ENCODE data around the gene RSU1. TPM values are rescaled to one million over a fixed set of nuclear protein-coding genes. Genes with fewer than 3 reads are reported as not detected.

The RSU1 gene
- total RNA-seq, 1 donor: 94.1 TPM

DNA sequence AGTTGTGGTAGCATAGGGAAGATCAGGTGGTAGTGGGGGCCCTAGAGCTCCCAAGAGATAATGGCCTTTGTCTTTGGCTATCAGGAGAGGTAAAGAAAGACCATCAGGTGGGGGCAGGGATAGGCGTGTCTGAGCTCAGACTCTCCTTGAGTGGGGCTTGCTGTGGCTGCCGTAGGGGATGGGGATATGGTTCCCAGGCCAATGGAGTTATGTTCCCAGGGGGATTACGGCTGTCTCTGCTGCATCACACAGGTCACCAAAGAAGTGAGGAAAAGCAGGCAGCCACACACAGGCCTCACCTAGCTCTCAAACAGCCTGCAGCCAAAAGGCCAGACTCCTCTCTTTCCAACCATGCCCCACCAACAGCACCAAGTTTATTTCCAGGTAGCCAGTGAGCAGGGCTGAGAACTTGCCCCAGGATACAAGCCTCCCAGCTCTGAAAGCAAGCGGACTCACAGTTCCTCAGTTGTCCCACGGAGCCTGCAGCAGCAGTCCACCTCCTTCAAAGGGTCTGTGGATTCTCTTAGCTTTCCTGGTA is 257.9 kb downstream of the RSU1 start:
- no peak overlapping the region for H3K27ac ChIP-seq (ENCODE audit: low read depth, low read length)
- no peaks in the 10 kb centered on the region for H3K79me2 ChIP-seq (ENCODE audit: insufficient read depth, low read length)
- TF ChIP-seq, protein P1, sequence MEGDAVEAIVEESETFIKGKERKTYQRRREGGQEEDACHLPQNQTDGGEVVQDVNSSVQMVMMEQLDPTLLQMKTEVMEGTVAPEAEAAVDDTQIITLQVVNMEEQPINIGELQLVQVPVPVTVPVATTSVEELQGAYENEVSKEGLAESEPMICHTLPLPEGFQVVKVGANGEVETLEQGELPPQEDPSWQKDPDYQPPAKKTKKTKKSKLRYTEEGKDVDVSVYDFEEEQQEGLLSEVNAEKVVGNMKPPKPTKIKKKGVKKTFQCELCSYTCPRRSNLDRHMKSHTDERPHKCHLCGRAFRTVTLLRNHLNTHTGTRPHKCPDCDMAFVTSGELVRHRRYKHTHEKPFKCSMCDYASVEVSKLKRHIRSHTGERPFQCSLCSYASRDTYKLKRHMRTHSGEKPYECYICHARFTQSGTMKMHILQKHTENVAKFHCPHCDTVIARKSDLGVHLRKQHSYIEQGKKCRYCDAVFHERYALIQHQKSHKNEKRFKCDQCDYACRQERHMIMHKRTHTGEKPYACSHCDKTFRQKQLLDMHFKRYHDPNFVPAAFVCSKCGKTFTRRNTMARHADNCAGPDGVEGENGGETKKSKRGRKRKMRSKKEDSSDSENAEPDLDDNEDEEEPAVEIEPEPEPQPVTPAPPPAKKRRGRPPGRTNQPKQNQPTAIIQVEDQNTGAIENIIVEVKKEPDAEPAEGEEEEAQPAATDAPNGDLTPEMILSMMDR (IDR thresholded peaks at IDR 0.05; ENCODE audit: extremely low read depth, low read depth, low read length): no peak
- no peak overlapping the region for H3K4me2 ChIP-seq (ENCODE audit: insufficient read depth, low read length)
- H4K20me1 ChIP-seq (ENCODE audit: insufficient read depth, low read length): no peaks in the 10 kb centered on the region
- no peaks in the 10 kb centered on the region for H3K9me3 ChIP-seq (ENCODE audit: low read depth, low read length)
- no peaks in the 10 kb centered on the region for H3K27me3 ChIP-seq (ENCODE audit: insufficient read depth, low read length)
- H3K4me1 ChIP-seq (ENCODE audit: insufficient read depth, low read length): no peaks in the 10 kb centered on the region
- no peaks in the 10 kb centered on the region for H3K36me3 ChIP-seq (ENCODE audit: insufficient read depth, low read length)
- H2AFZ ChIP-seq (ENCODE audit: low read length): no peak overlapping the region
- H3K4me3 ChIP-seq (ENCODE audit: insufficient read depth, low read length): no peak overlapping the region
- DNase-seq (ENCODE audit: insufficient read length, low spot score, missing footprints): no peak

DNA sequence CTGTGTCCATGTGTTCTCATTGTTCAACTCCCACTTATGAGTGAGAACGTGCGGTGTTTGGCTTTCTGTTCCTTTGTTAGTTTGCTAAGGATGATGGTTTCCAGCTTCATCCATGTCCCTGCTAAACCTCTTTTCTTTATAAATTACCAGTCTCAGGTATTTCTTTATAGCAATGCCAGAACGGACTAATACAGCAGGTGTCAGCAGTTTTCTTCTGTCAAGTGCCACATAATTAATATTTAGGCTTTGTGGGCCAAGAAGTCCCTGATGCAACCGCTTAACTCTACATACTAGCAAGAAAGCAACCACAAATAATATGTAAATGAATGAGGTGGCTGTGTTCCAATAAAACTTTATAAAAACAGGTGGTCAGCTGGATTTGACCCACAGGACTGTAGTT is 269.3 kb downstream of the RSU1 start:
- H3K27ac ChIP-seq (ENCODE audit: low read depth, low read length): no peak overlapping the region
- no peak overlapping the region for H3K4me3 ChIP-seq (ENCODE audit: insufficient read depth, low read length)
- H3K27me3 ChIP-seq (ENCODE audit: insufficient read depth, low read length): no peaks in the 10 kb centered on the region
- no peaks in the 10 kb centered on the region for H3K36me3 ChIP-seq (ENCODE audit: insufficient read depth, low read length)
- DNase-seq (ENCODE audit: insufficient read length, low spot score, missing footprints): no peak
- no peaks in the 10 kb centered on the region for H3K79me2 ChIP-seq (ENCODE audit: insufficient read depth, low read length)
- no peaks in the 10 kb centered on the region for H3K4me1 ChIP-seq (ENCODE audit: insufficient read depth, low read length)
- no peak overlapping the region for H3K4me2 ChIP-seq (ENCODE audit: insufficient read depth, low read length)
- H4K20me1 ChIP-seq (ENCODE audit: insufficient read depth, low read length): no peaks in the 10 kb centered on the region
- H2AFZ ChIP-seq (ENCODE audit: low read length): no peak overlapping the region
- TF ChIP-seq, protein P1 (IDR thresholded peaks at IDR 0.05; ENCODE audit: extremely low read depth, low read depth, low read length): no peak
- no peaks in the 10 kb centered on the region for H3K9me3 ChIP-seq (ENCODE audit: low read depth, low read length)

DNA sequence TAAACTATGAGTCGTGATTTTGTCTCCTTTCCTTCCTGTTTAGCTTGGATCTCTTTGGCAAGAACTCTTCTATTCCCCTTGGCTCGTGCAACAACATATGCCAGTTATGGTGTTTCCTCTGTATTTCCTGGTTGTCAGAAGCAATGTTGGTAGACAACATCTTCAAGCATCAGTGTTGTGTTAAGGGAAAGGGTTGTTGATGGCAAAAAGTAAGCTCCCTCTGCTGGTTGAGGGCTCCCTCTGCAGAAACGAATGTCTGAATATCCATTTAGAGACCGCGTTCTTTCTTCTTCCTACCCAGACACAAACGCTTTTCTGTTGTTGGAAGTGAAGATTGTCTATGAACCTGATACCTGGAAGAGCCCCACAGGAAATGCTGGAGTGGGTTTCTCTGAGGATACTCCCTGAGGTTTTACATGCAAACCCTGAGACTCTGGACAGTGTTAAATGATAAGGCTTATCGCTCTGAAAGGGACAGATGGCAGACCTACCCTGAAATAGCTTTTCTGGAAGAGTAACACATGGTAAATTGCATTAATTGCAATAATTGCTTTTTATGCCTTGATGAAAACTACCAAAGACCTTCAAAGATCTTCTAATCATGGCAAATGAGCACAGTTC is 272.0 kb downstream of the RSU1 start:
- Histone ChIP-seq H3K4me2 (ENCODE audit: insufficient read depth, low read length) (no peak overlapping the region), H3K4me1 (ENCODE audit: insufficient read depth, low read length) (no peaks in the 10 kb centered on the region), H4K20me1 (ENCODE audit: insufficient read depth, low read length) (no peaks in the 10 kb centered on the region), H2AFZ (ENCODE audit: low read length) (no peak overlapping the region), H3K27ac (ENCODE audit: low read depth, low read length) (no peak overlapping the region), H3K79me2 (ENCODE audit: insufficient read depth, low read length) (no peaks in the 10 kb centered on the region), H3K36me3 (ENCODE audit: insufficient read depth, low read length) (no peaks in the 10 kb centered on the region), H3K4me3 (ENCODE audit: insufficient read depth, low read length) (no peak overlapping the region), H3K27me3 (ENCODE audit: insufficient read depth, low read length) (no peaks in the 10 kb centered on the region), H3K9me3 (ENCODE audit: low read depth, low read length) (no peaks in the 10 kb centered on the region)
- TF ChIP-seq, protein P1 (IDR thresholded peaks at IDR 0.05; ENCODE audit: extremely low read depth, low read depth, low read length): peak; percentile 81
- DNase-seq (ENCODE audit: insufficient read length, low spot score, missing footprints): peak; percentile 90

DNA sequence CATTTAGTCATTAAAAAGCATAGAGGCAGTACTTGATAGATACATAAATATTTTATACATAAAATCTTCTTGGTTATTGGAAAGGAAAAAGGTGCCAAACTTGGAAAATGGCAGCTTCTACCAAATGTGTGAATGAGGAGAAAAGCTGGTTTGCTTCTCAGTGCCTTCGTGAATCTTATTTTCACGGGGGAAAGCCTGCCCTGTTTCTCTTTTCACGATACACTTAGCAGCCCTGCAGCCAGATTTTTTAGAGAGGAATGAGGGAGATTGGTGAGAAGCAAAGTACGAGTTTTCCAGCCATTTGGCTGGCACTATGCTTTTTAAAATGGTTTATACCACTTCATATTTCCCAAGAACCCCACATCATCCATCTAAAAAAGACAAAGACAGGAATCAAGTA is 272.6 kb downstream of the RSU1 start:
- no peak overlapping the region for H2AFZ ChIP-seq (ENCODE audit: low read length)
- H3K4me3 ChIP-seq (ENCODE audit: insufficient read depth, low read length): no peak overlapping the region
- no peak overlapping the region for H3K4me2 ChIP-seq (ENCODE audit: insufficient read depth, low read length)
- TF ChIP-seq, protein P1 (IDR thresholded peaks at IDR 0.05; ENCODE audit: extremely low read depth, low read depth, low read length): no peak
- no peaks in the 10 kb centered on the region for H3K9me3 ChIP-seq (ENCODE audit: low read depth, low read length)
- no peak for DNase-seq (ENCODE audit: insufficient read length, low spot score, missing footprints)
- no peaks in the 10 kb centered on the region for H3K27me3 ChIP-seq (ENCODE audit: insufficient read depth, low read length)
- no peaks in the 10 kb centered on the region for H3K79me2 ChIP-seq (ENCODE audit: insufficient read depth, low read length)
- no peaks in the 10 kb centered on the region for H3K36me3 ChIP-seq (ENCODE audit: insufficient read depth, low read length)
- H3K27ac ChIP-seq (ENCODE audit: low read depth, low read length): no peak overlapping the region
- H4K20me1 ChIP-seq (ENCODE audit: insufficient read depth, low read length): no peaks in the 10 kb centered on the region
- no peaks in the 10 kb centered on the region for H3K4me1 ChIP-seq (ENCODE audit: insufficient read depth, low read length)
